ENCODE results near the gene APBB1IP. TPM values are rescaled to one million over a fixed set of nuclear protein-coding genes. Genes with fewer than 3 reads are reported as not detected.

The APBB1IP gene
- total RNA-seq, 1 experiment from 2014 or later: not detected

- Histone ChIP-seq H3K14ac (ENCODE audit: insufficient read depth, low read length) (no peak overlapping the region), H2AK5ac (ENCODE audit: insufficient read length, low read length) (no peak overlapping the region), H4K91ac (ENCODE audit: insufficient read length, low read depth, low read length) (no peak overlapping the region), H3K27me3 (ENCODE audit: insufficient read depth, low read length) (peaks cover 2% of the 10 kb centered on the region; the same call in 1 of the 2 replicates), H2AFZ (ENCODE audit: low read length) (no peak overlapping the region), H3K27ac (ENCODE audit: insufficient read length, low read depth, low read length) (no peak overlapping the region), H3K4me1 (ENCODE audit: insufficient read depth, low read length) (no peaks in the 10 kb centered on the region), H2BK5ac (ENCODE audit: insufficient read length, low read length) (no peak overlapping the region), H3K79me1 (ENCODE audit: insufficient read depth, low read depth, low read length, poor library complexity, severe bottlenecking) (no peaks in the 10 kb centered on the region), H3K9me3 (ENCODE audit: control insufficient read depth, low read depth, low read length) (no peaks in the 10 kb centered on the region), H3K4ac (ENCODE audit: low read depth, low read length) (no peak overlapping the region), H3T11ph (ENCODE audit: low read length) (no peak overlapping the region), H4K5ac (ENCODE audit: insufficient read length, low read depth, low read length) (no peak overlapping the region), H3K23me2 (ENCODE audit: insufficient read length, low read depth, low read length, poor library complexity, severe bottlenecking) (peaks cover 4% of the 10 kb centered on the region), H2BK20ac (ENCODE audit: low read depth, low read length, poor library complexity, severe bottlenecking) (no peak overlapping the region), H4K20me1 (ENCODE audit: control insufficient read depth, insufficient read depth, insufficient read length) (no peaks in the 10 kb centered on the region), H2BK15ac (ENCODE audit: low read depth, low read length) (no peak overlapping the region), H3K9ac (ENCODE audit: extremely low read depth, insufficient read length, low read length) (no peak overlapping the region), H3K56ac (ENCODE audit: insufficient read length, low read depth, low read length) (no peak overlapping the region), H2BK12ac (ENCODE audit: insufficient read length, low read depth, low read length) (no peak overlapping the region), H3K4me2 (ENCODE audit: insufficient read depth, insufficient read length, low read length) (peak overlapping the region; percentile 54), H3K79me2 (ENCODE audit: insufficient read depth, low read length) (no peaks in the 10 kb centered on the region), H3K23ac (ENCODE audit: insufficient read length, low read depth, low read length) (no peak overlapping the region), H4K8ac (replicated peaks; ENCODE audit: insufficient read length, low read depth, low read length) (no peak overlapping the region), H3K18ac (ENCODE audit: insufficient read length, low read depth, low read length) (no peak overlapping the region), H2BK120ac (ENCODE audit: low read depth, low read length, poor library complexity, severe bottlenecking) (no peak overlapping the region)
- H3K9me3 Mint-ChIP-seq: no peaks in the 10 kb centered on the region
- no peaks in the 10 kb centered on the region for H3K36me3 Mint-ChIP-seq (ENCODE audit: insufficient read depth in 1 of 3, low read depth in 3 of 3)
- H3K27me3 Mint-ChIP-seq (ENCODE audit: low read depth): peaks cover 30% of the 10 kb centered on the region
- no CpG with 5 or more reads among the region's 59 CpGs for WGBS (ENCODE audit: extremely low coverage, insufficient read length, low lambda C conversion rate)
- DNase-seq: peak; percentile 42
- peak overlapping the region; percentile 50 to 56; a peak in 4 of 5 replicates for H3K4me3 Mint-ChIP-seq
- H3K27ac Mint-ChIP-seq: no peak overlapping the region
- 0 out of 4 replicates have a peak, but pooled peaks cover 0 to 4% of the 10 kb centered on the region in 2 experiments for H3K4me1 Mint-ChIP-seq
- TF ChIP-seq, protein P1, sequence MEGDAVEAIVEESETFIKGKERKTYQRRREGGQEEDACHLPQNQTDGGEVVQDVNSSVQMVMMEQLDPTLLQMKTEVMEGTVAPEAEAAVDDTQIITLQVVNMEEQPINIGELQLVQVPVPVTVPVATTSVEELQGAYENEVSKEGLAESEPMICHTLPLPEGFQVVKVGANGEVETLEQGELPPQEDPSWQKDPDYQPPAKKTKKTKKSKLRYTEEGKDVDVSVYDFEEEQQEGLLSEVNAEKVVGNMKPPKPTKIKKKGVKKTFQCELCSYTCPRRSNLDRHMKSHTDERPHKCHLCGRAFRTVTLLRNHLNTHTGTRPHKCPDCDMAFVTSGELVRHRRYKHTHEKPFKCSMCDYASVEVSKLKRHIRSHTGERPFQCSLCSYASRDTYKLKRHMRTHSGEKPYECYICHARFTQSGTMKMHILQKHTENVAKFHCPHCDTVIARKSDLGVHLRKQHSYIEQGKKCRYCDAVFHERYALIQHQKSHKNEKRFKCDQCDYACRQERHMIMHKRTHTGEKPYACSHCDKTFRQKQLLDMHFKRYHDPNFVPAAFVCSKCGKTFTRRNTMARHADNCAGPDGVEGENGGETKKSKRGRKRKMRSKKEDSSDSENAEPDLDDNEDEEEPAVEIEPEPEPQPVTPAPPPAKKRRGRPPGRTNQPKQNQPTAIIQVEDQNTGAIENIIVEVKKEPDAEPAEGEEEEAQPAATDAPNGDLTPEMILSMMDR (conservative IDR thresholded peaks at IDR 0.05): no peak
Observed at GRCh38 chr10:26438534-26439341, 597 bp downstream of the APBB1IP start.

All from H9 (cell line).